Loucy (cell line): ENCODE results near the gene ARL8B.

ENCODE experiments used
- CTCF ChIP-seq: fragments of 200-600 bp; sonication (generic); conservative IDR thresholded peaks from 2 replicates; pipeline ENCODE4 v1.5.1; 2014; ENCODE audit warnings: mild to moderate bottlenecking, antibody characterized with exemption, low read length
- EZH2phosphoT487 ChIP-seq: fragments of 200-600 bp; IDR thresholded peaks from 2 replicates; pipeline ENCODE4 v1.6.1; 2018; ENCODE audit warnings: antibody characterized with exemption, mild to moderate bottlenecking, moderate library complexity, borderline replicate concordance

GRCh38 chr3:5136211-5136918 lies 14.3 kb downstream of the ARL8B start:
- TF ChIP-seq CTCF (peak; percentile 89), EZH2phosphoT487 (no peak)
